NCI-H82 treated with DMSO at 0.1 percent for 48 hours (cell line): Measurements from ENCODE around the gene KIAA0408.
"Not testable (repeated sequence)": the region's sequence is repeated elsewhere in the genome, so short reads cannot be mapped to it uniquely, and the experiment has no call there.

Experiments
- DNase-seq: peaks from one replicate; lab custom pipeline; 2025; ENCODE audit not compliant: unreplicated experiment; lab: John Stamatoyannopoulos, UW

The KIAA0408 gene

GRCh38 chr6:127464161-127464880, 5.1 kb upstream of the KIAA0408 start:
- no peak for DNase-seq

- DNase-seq: no peak
Measured at GRCh38 chr6:127463056-127463455, 3.9 kb upstream of the KIAA0408 start.

GRCh38 chr6:127462376-127462775, 3.2 kb upstream of the KIAA0408 start:
- no peak for DNase-seq

GRCh38 chr6:127460465-127460864, 1.3 kb upstream of the KIAA0408 start:
- no peak for DNase-seq

- DNase-seq: no peak
Measured at GRCh38 chr6:127458817-127459216, 372 bp downstream of the KIAA0408 start.

GRCh38 chr6:127458222-127458621, 967 bp downstream of the KIAA0408 start:
- DNase-seq: no peak

GRCh38 chr6:127457456-127458064, 1.6 kb downstream of the KIAA0408 start:
- DNase-seq: no peak

GRCh38 chr6:127456465-127456864, 2.7 kb downstream of the KIAA0408 start:
- DNase-seq: no peak

- DNase-seq: no peak
Measured at GRCh38 chr6:127453845-127454619, 5.2 kb downstream of the KIAA0408 start.

GRCh38 chr6:127452803-127453202, 6.4 kb downstream of the KIAA0408 start:
- DNase-seq: no peak

- DNase-seq: no peak
Measured at GRCh38 chr6:127451388-127451787, 7.8 kb downstream of the KIAA0408 start.

GRCh38 chr6:127447780-127448179, 11.4 kb downstream of the KIAA0408 start:
- no peak for DNase-seq

- DNase-seq: no peak
Measured at GRCh38 chr6:127446356-127446755, 12.8 kb downstream of the KIAA0408 start.

GRCh38 chr6:127441881-127442280, 17.3 kb downstream of the KIAA0408 start:
- DNase-seq: no peak

GRCh38 chr6:127439718-127440117, 19.5 kb downstream of the KIAA0408 start:
- no peak for DNase-seq

- DNase-seq: no peak
Measured at GRCh38 chr6:127436578-127437110, 22.5 kb downstream of the KIAA0408 start.

- peak; percentile 30 for DNase-seq
Measured at GRCh38 chr6:127435626-127436220, 23.5 kb downstream of the KIAA0408 start.

- no peak for DNase-seq
Measured at GRCh38 chr6:127434651-127435050, 24.5 kb downstream of the KIAA0408 start.

- not testable (repeated sequence) for DNase-seq
Measured at GRCh38 chr6:127428562-127428961, 30.6 kb downstream of the KIAA0408 start.

- DNase-seq: no peak
Measured at GRCh38 chr6:127423921-127424320, 35.3 kb downstream of the KIAA0408 start.

- not testable (repeated sequence) for DNase-seq
Measured at GRCh38 chr6:127421164-127421563, 38.0 kb downstream of the KIAA0408 start.
